ENCODE measurements around the gene OR5A1. TPM values are rescaled to one million over a fixed set of nuclear protein-coding genes. Genes with fewer than 3 reads are reported as not detected.

The OR5A1 gene
- polyA plus RNA-seq, 1 donor: under 0.01 TPM

DNA sequence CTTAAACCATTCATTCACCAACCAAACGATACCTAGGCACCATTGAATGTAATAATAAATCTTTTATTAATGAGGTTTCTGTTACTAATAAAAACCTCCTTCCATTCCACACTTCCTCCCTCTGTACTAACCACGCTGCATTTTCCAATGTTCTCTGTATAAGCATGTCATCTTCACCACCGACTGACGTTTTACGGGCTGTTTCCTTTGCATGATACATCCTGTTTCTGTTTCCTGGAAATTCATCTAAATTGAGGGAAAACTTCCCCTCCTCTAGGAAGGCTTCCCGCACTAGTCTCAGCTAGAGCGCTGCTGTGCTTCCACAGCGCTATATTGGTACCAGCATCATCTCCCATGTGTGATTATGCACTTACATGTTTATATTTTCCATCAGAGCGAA lies 38.9 kb downstream of the OR5A1 start:
- H3K27me3 ChIP-seq (ENCODE audit: control insufficient read depth, insufficient read depth, low read length): no peaks in the 10 kb centered on the region

DNA sequence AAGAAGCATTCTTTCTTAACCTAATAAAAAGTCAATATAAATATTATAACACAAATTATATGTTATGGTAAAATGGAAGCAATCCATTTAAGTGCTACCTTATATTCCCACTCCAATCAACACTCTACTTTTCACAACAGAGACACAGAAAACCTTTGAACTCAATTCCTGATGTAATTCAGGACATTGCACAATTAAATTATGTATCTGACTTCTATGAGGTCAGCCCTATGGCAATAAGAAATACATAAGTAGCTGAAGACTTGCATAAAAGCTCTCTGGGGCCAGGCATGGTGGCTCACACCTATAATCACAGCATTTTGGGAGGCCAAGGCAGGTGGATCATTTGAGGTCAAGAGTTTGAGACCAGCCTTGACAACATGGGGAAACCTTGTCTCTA lies 43.6 kb downstream of the OR5A1 start:
- H3K27me3 ChIP-seq (ENCODE audit: control insufficient read depth, insufficient read depth, low read length): no peaks in the 10 kb centered on the region
- no peak overlapping the region for H3K4me3 ChIP-seq (ENCODE audit: low read length)
- no peaks in the 10 kb centered on the region for H3K4me1 ChIP-seq (ENCODE audit: control insufficient read depth, insufficient read depth, low read length)
- no peaks in the 10 kb centered on the region for H3K36me3 ChIP-seq (ENCODE audit: control insufficient read depth, insufficient read depth, low read length)
- H3K27ac ChIP-seq (ENCODE audit: low read length): no peak overlapping the region
- DNase-seq: peak in 1 of 2 donors; percentile 4
- no peaks in the 10 kb centered on the region for H3K9me3 ChIP-seq (ENCODE audit: control insufficient read depth, low read depth, low read length)

More for the DNA sequence above, 38.9 kb downstream of the OR5A1 start:
- Histone ChIP-seq H3K9me3 (ENCODE audit: control insufficient read depth, low read depth, low read length) (no peaks in the 10 kb centered on the region), H3K36me3 (ENCODE audit: control insufficient read depth, insufficient read depth, low read length) (no peaks in the 10 kb centered on the region), H3K4me3 (ENCODE audit: low read length) (no peak overlapping the region), H3K27ac (ENCODE audit: low read length) (no peak overlapping the region), H3K4me1 (ENCODE audit: control insufficient read depth, insufficient read depth, low read length) (no peaks in the 10 kb centered on the region)
- 80% methylated on average over 1 of the region's 9 CpGs for WGBS (ENCODE audit: insufficient coverage, low lambda C conversion rate)
- DNase-seq: no peak

DNA sequence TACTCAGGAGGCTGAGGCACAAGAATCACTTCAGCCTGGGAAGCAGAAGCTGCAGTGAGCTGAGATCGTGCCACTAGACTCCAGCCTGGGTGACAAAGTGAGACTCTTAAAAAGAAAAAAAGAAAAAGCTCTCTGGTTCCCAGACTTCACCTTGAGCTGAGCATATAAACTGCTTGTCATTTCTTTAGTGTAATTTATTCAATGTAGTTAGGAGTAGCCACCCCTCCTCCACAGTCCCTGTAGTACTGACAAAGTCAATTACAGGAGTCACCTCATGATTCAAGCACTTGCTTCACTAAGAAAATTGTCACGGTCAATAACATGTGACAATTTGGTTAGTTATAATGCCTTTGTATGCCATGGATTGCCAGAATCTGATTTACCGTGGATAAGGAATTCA lies 44.1 kb downstream of the OR5A1 start:
- Histone ChIP-seq H3K36me3 (ENCODE audit: control insufficient read depth, insufficient read depth, low read length) (no peaks in the 10 kb centered on the region), H3K4me1 (ENCODE audit: control insufficient read depth, insufficient read depth, low read length) (no peaks in the 10 kb centered on the region), H3K27me3 (ENCODE audit: control insufficient read depth, insufficient read depth, low read length) (no peaks in the 10 kb centered on the region), H3K27ac (ENCODE audit: low read length) (no peak overlapping the region), H3K9me3 (ENCODE audit: control insufficient read depth, low read depth, low read length) (no peaks in the 10 kb centered on the region), H3K4me3 (ENCODE audit: low read length) (no peak overlapping the region)
- 60% methylated on average over 1 of the region's 3 CpGs for WGBS (ENCODE audit: insufficient coverage, low lambda C conversion rate)
- no peak for DNase-seq

Other genes with a start within 250 kb of the OR5A1 start
- 40.7 TPM for gene MPEG1, start 223.5 kb upstream of the OR5A1 start, polyA plus RNA-seq
- gene OR5AN1, start 77.6 kb upstream of the OR5A1 start, polyA plus RNA-seq: not detected
- gene OR5A2, start 10.1 kb upstream of the OR5A1 start, polyA plus RNA-seq: not detected
- gene OR4D6, start 20.5 kb downstream of the OR5A1 start, polyA plus RNA-seq: not detected
- gene OR4D10, start 36.8 kb downstream of the OR5A1 start, polyA plus RNA-seq: not detected
- gene OR4D11, start 67.1 kb downstream of the OR5A1 start, polyA plus RNA-seq: not detected
- gene OR4D9, start 75.1 kb downstream of the OR5A1 start, polyA plus RNA-seq: not detected
- 45.0 TPM for gene OSBP, start 179.3 kb downstream of the OR5A1 start, polyA plus RNA-seq
- 38.0 TPM for gene PATL1, start 232.6 kb downstream of the OR5A1 start, polyA plus RNA-seq